Adrenal gland (tissue), 12 donors: Measurements from ENCODE around the gene CEP135. TPM values are rescaled to one million over a fixed set of nuclear protein-coding genes. Genes with fewer than 3 reads are reported as not detected.

Experiments
- DNase-seq, 7 donors: peaks; one replicate each; pipeline ENCODE4 v3.0.0-alpha.2; 2019 to 2020
- H3K27ac ChIP-seq, 5 donors: fragments of 200-600 bp; sonication (generic) in 4 of 5; 1 replicate in 3 of 5; 2 replicates in 2 of 5; pipeline versions ENCODE4 v1.5.1 to v1.8.0; 2016 to 2020; ENCODE audit warnings: mild to moderate bottlenecking in 1 of 5
- H3K27me3 ChIP-seq: fragments of 200-600 bp; 2 replicates; pipeline ENCODE4 v1.8.0; 2021
- H3K36me3 ChIP-seq, 2 donors: fragments of 200-600 bp; replicated peaks in 1 of 2; 1 replicate in 1 of 2; 2 replicates in 1 of 2; pipeline versions ENCODE4 v1.5.1 to v1.8.0; 2018 to 2022
- H3K4me1 ChIP-seq, 2 donors: fragments of 200-600 bp; replicated peaks in 1 of 2; 1 replicate in 1 of 2; 2 replicates in 1 of 2; pipeline versions ENCODE4 v1.5.1 to v1.8.0; 2018 to 2021
- H3K4me3 ChIP-seq, 4 donors: fragments of 200-600 bp; sonication (generic) in 3 of 4; one replicate each; pipeline ENCODE4 v1.5.1; 2016 to 2018
- H3K9me3 ChIP-seq, 3 donors: fragments of 200-600 bp; sonication (generic) in 1 of 3; replicated peaks in 1 of 3; 1 replicate in 2 of 3; 2 replicates in 1 of 3; pipeline versions ENCODE4 v1.5.1 to v1.8.0; 2016 to 2021
- CTCF ChIP-seq, 6 experiments: fragments of 450-650 bp in 4 of 6; fragments of 200-600 bp in 2 of 6; sonication (generic) in 1 of 6; IDR thresholded peaks; 1 replicate in 5 of 6; 2 replicates in 1 of 6; pipeline versions ENCODE4 v1.5.1 to v1.8.0; 2016 to 2021; ENCODE audit warnings: antibody characterized with exemption in 6 of 6, mild to moderate bottlenecking in 2 of 6, moderate library complexity in 1 of 6
- POLR2A ChIP-seq, 2 donors: fragments of 450-650 bp; IDR thresholded peaks; one replicate each; pipeline ENCODE4 v1.6.1; 2017; ENCODE audit warnings: antibody characterized with exemption in 2 of 2, mild to moderate bottlenecking in 2 of 2, moderate library complexity in 1 of 2
- WGBS, 4 donors: extraction: QIAGEN DNeasy Blood & Tissue Kit in 2 of 4; methylation state at CpG; one replicate each; pipeline versions ENCODE4 v1.1.5 to v1.1.7; 2013 to 2017; 5-methylcytosine and 5-hydroxymethylcytosine counted together
- intact Hi-C, 2 donors: fragments of 100-400 bp; cut with DNase I; formaldehyde crosslinking; loops; one replicate each; pipeline versions ENCODE4 v1.14.1 to v1.15.0; 2022 to 2023
- polyA plus RNA-seq, 3 donors: library from polyadenylated mRNA; stranded (reverse); fragments of 200-250 nt in 2 of 3; fragments of 350-450 nt in 1 of 3; fragmentation: Illumina TruSeq in 1 of 3; extraction: RNeasy Lipid Tissue Mini Kit (QIAGEN cat#74804) in 1 of 3; gene quantifications; one replicate each; pipeline ENCODE4 v1.2.3, GENCODE V29; 2013 to 2014
- total RNA-seq, 9 donors: library from RNA; depleted of rRNA in 4 of 9; stranded (reverse); fragments of >200 nt in 4 of 9; fragments of 120-200 nt in 1 of 9; fragmentation: NEBNext Ultra II Directional in 1 of 9; extraction: Animal tissue kit (Norgen Biotek cat#: 25700) in 1 of 9; gene quantifications; one replicate each; pipeline versions ENCODE4 v1.1.0 to v1.2.4, GENCODE V29; 2013 to 2023
- donor health status: healthy with polysubstance abuse.
- donor health status: Bipolar disorder and iron deficiency.
- donor health status: DM: yes; HTN: yes; CAD: no.
- donor health status: DM: no; HTN: no; CAD: no.
- donor health status: DM: no; HTN: no; CAD: no.
- donor health status: DM: yes; HTN: yes; CAD: no.

CEP135 gene
- total and polyA plus RNA-seq, 12 donors: 1.0 to 7.5 (median 3.2) TPM

GRCh38 chr4:55925241-55925640, 23.5 kb upstream of the CEP135 start:
- Histone ChIP-seq H3K27me3 (no peaks in the 10 kb centered on the region), H3K27ac (no peak overlapping the region), H3K4me1 (no peaks in the 10 kb centered on the region), H3K36me3 (no peaks in the 10 kb centered on the region), H3K9me3 (no peaks in the 10 kb centered on the region), H3K4me3 (no peak overlapping the region)
- no peak for DNase-seq
- intact Hi-C loops: no loop called here
- WGBS, 4 donors: 75 to 86% (median 84%) methylated on average over 4 of the region's 4 CpGs
- no peak for TF ChIP-seq CTCF (IDR thresholded peaks at IDR 0.05)
- TF ChIP-seq POLR2A (IDR thresholded peaks at IDR 0.05): no peak

- Histone ChIP-seq H3K4me3 (no peak overlapping the region), H3K27me3 (no peaks in the 10 kb centered on the region), H3K36me3 (no peaks in the 10 kb centered on the region), H3K9me3 (no peaks in the 10 kb centered on the region), H3K27ac (no peak overlapping the region), H3K4me1 (no peaks in the 10 kb centered on the region)
- intact Hi-C loops: no loop called here
- no peak for DNase-seq
- TF ChIP-seq CTCF (IDR thresholded peaks at IDR 0.05) (no peak), POLR2A (IDR thresholded peaks at IDR 0.05) (no peak)
These were observed 22.1 kb upstream of the CEP135 start for GRCh38 chr4:55926610-55927009.

- WGBS, 4 donors: 81 to 89% (median 88%) methylated on average over 2 of the region's 2 CpGs
- DNase-seq: no peak
- no peaks in the 10 kb centered on the region for H3K4me1 ChIP-seq
- intact Hi-C loops: no loop called here
- H3K36me3 ChIP-seq: no peaks in the 10 kb centered on the region
- no peaks in the 10 kb centered on the region for H3K27me3 ChIP-seq
- no peak overlapping the region for H3K27ac ChIP-seq
- H3K9me3 ChIP-seq: no peaks in the 10 kb centered on the region
- no peak overlapping the region for H3K4me3 ChIP-seq
- no peak for TF ChIP-seq POLR2A (IDR thresholded peaks at IDR 0.05)
- no peak for TF ChIP-seq CTCF (IDR thresholded peaks at IDR 0.05)
These were observed 20.8 kb upstream of the CEP135 start for GRCh38 chr4:55927803-55928437.

- no peaks in the 10 kb centered on the region for H3K4me1 ChIP-seq
- WGBS, 4 donors: 64 to 71% (median 68%) methylated on average over 1 of the region's 1 CpG
- no peak overlapping the region for H3K4me3 ChIP-seq
- DNase-seq: no peak
- no peaks in the 10 kb centered on the region for H3K9me3 ChIP-seq
- H3K27me3 ChIP-seq: no peaks in the 10 kb centered on the region
- no peaks in the 10 kb centered on the region for H3K36me3 ChIP-seq
- intact Hi-C loops: no loop called here
- TF ChIP-seq CTCF (IDR thresholded peaks at IDR 0.05): no peak
- TF ChIP-seq POLR2A (IDR thresholded peaks at IDR 0.05): no peak
- no peak overlapping the region for H3K27ac ChIP-seq
These were observed 19.9 kb upstream of the CEP135 start for GRCh38 chr4:55928846-55929245.
